ENCODE data around the gene USP51.
A peak's percentile ranks its signal among the peaks of the same experiment; 100 is the strongest.
"Not testable (repeated sequence)": the region's sequence is repeated elsewhere in the genome, so short reads cannot be mapped to it uniquely, and the experiment has no call there.

The USP51 gene

GRCh38 chrX:55464050-55464449 is 25.6 kb downstream of the USP51 start:
- not testable (repeated sequence) for DNase-seq

- DNase-seq, result not testable (repeated sequence)
Observed at GRCh38 chrX:55459926-55460325, 29.7 kb downstream of the USP51 start.

GRCh38 chrX:55459426-55459825 is 30.2 kb downstream of the USP51 start:
- not testable (repeated sequence) for DNase-seq

- not testable (repeated sequence) for DNase-seq
Observed at GRCh38 chrX:55455708-55456107, 33.9 kb downstream of the USP51 start.

- no peak for DNase-seq
Observed at GRCh38 chrX:55452833-55453124, 36.9 kb downstream of the USP51 start.

GRCh38 chrX:55451990-55452832 is 37.4 kb downstream of the USP51 start, which contains the start of gene MAGEH1:
MAGEH1 (plus strand) TSS chrX:55452127; CDS start chrX:55452375, 248 bp downstream.
- peak; percentile 4 to 85 for DNase-seq

GRCh38 chrX:55451626-55451989 is 38.0 kb downstream of the USP51 start:
- DNase-seq, result no peak

GRCh38 chrX:55451141-55451540 is 38.5 kb downstream of the USP51 start:
- no peak for DNase-seq

- DNase-seq, result no peak
Observed at GRCh38 chrX:55450259-55450658, 39.4 kb downstream of the USP51 start.

- not testable (repeated sequence) for DNase-seq
Observed at GRCh38 chrX:55443468-55443867, 46.2 kb downstream of the USP51 start.

All from bone marrow (tissue), 2 donors.